Muscle layer of colon (tissue), 2 donors: ENCODE data around the gene ABCA5.

Source experiments
- H3K27ac ChIP-seq: one replicate; pipeline ENCODE4 v1.7.0; 2013; ENCODE audit warnings: low read depth, mild to moderate bottlenecking, low read length, moderate library complexity
- H3K27me3 ChIP-seq, 2 donors: one replicate each; pipeline ENCODE4 v1.7.0; 2013; ENCODE audit warnings: low read length in 2 of 2, mild to moderate bottlenecking in 2 of 2; ENCODE audit not compliant: insufficient read depth in 2 of 2, control insufficient read depth in 1 of 2
- H3K36me3 ChIP-seq: one replicate; pipeline ENCODE4 v1.7.0; 2013; ENCODE audit warnings: mild to moderate bottlenecking, low read length; ENCODE audit not compliant: insufficient read depth
- H3K4me1 ChIP-seq: one replicate; pipeline ENCODE4 v1.7.0; 2013; ENCODE audit warnings: mild to moderate bottlenecking, low read length; ENCODE audit not compliant: insufficient read depth
- H3K4me3 ChIP-seq, 2 donors: one replicate each; pipeline ENCODE4 v1.7.0; 2013; ENCODE audit warnings: low read length in 2 of 2, low read depth in 1 of 2, mild to moderate bottlenecking in 1 of 2, moderate library complexity in 1 of 2
- H3K9ac ChIP-seq: one replicate; pipeline ENCODE4 v1.7.0; 2013; ENCODE audit warnings: low read length
- H3K9me3 ChIP-seq: one replicate; pipeline ENCODE4 v1.7.0; 2013; ENCODE audit warnings: mild to moderate bottlenecking, low read length
- donor health status: abdominal sarcoma.
- donor health status: Adenocarcinoma of cecum.

Gene ABCA5

GRCh38 chr17:69246726-69247375 lies 80.1 kb downstream of the ABCA5 start:
- no peaks in the 10 kb centered on the region for H3K9me3 ChIP-seq
- H3K36me3 ChIP-seq = no peaks in the 10 kb centered on the region
- no peaks in the 10 kb centered on the region for H3K4me1 ChIP-seq
- H3K27ac ChIP-seq = no peak overlapping the region
- no peak overlapping the region for H3K9ac ChIP-seq
- H3K4me3 ChIP-seq = no peak overlapping the region
- no peaks in the 10 kb centered on the region for H3K27me3 ChIP-seq

GRCh38 chr17:69246202-69246601 lies 80.7 kb downstream of the ABCA5 start:
- no peaks in the 10 kb centered on the region for H3K9me3 ChIP-seq
- H3K27me3 ChIP-seq = no peaks in the 10 kb centered on the region
- no peak overlapping the region for H3K27ac ChIP-seq
- no peaks in the 10 kb centered on the region for H3K36me3 ChIP-seq
- no peak overlapping the region for H3K9ac ChIP-seq
- H3K4me1 ChIP-seq = no peaks in the 10 kb centered on the region
- H3K4me3 ChIP-seq = no peak overlapping the region

GRCh38 chr17:69245617-69246016 lies 81.3 kb downstream of the ABCA5 start:
- no peak overlapping the region for H3K27ac ChIP-seq

GRCh38 chr17:69239611-69240600 lies 87.0 kb downstream of the ABCA5 start:
- Histone ChIP-seq H3K4me3 (no peak overlapping the region), H3K9me3 (no peaks in the 10 kb centered on the region), H3K9ac (no peak overlapping the region), H3K27me3 (no peaks in the 10 kb centered on the region), H3K4me1 (peaks cover 6% of the 10 kb centered on the region), H3K36me3 (no peaks in the 10 kb centered on the region), H3K27ac (no peak overlapping the region)

More at GRCh38 chr17:69245617-69246016, 81.3 kb downstream of the ABCA5 start:
- Histone ChIP-seq H3K9ac (no peak overlapping the region), H3K36me3 (no peaks in the 10 kb centered on the region), H3K4me3 (no peak overlapping the region), H3K9me3 (no peaks in the 10 kb centered on the region), H3K27me3 (no peaks in the 10 kb centered on the region), H3K4me1 (no peaks in the 10 kb centered on the region)

- H3K27ac ChIP-seq = no peak overlapping the region
- no peak overlapping the region for H3K4me3 ChIP-seq
- no peaks in the 10 kb centered on the region for H3K27me3 ChIP-seq
Measured at GRCh38 chr17:69236946-69237345, 90.0 kb downstream of the ABCA5 start.

GRCh38 chr17:69236464-69236863 lies 90.5 kb downstream of the ABCA5 start:
- Histone ChIP-seq H3K36me3 (no peaks in the 10 kb centered on the region), H3K4me1 (peaks cover 6% of the 10 kb centered on the region), H3K9me3 (peaks cover 7% of the 10 kb centered on the region), H3K27ac (no peak overlapping the region), H3K27me3 (no peaks in the 10 kb centered on the region), H3K4me3 (no peak overlapping the region), H3K9ac (no peak overlapping the region)

More at GRCh38 chr17:69236946-69237345, 90.0 kb downstream of the ABCA5 start:
- H3K9ac ChIP-seq = no peak overlapping the region
- peaks cover 7% of the 10 kb centered on the region for H3K9me3 ChIP-seq
- H3K36me3 ChIP-seq = no peaks in the 10 kb centered on the region
- H3K4me1 ChIP-seq = peaks cover 6% of the 10 kb centered on the region

GRCh38 chr17:69235338-69236058 lies 91.4 kb downstream of the ABCA5 start:
- Histone ChIP-seq H3K36me3 (no peaks in the 10 kb centered on the region), H3K4me1 (peaks cover 6% of the 10 kb centered on the region), H3K27me3 (no peaks in the 10 kb centered on the region), H3K27ac (no peak overlapping the region), H3K9ac (no peak overlapping the region), H3K4me3 (no peak overlapping the region), H3K9me3 (peaks cover 7% of the 10 kb centered on the region)

GRCh38 chr17:69232650-69233049 lies 94.3 kb downstream of the ABCA5 start:
- H3K27me3 ChIP-seq = no peaks in the 10 kb centered on the region
- H3K9ac ChIP-seq = no peak overlapping the region
- H3K36me3 ChIP-seq = no peaks in the 10 kb centered on the region
- H3K4me3 ChIP-seq = no peak overlapping the region
- H3K9me3 ChIP-seq = peaks cover 7% of the 10 kb centered on the region
- no peak overlapping the region for H3K27ac ChIP-seq
- H3K4me1 ChIP-seq = peaks cover 6% of the 10 kb centered on the region

- Histone ChIP-seq H3K27me3 (no peaks in the 10 kb centered on the region), H3K27ac (no peak overlapping the region), H3K4me3 (no peak overlapping the region), H3K9me3 (peaks cover 7% of the 10 kb centered on the region), H3K4me1 (peaks cover 6% of the 10 kb centered on the region), H3K9ac (no peak overlapping the region), H3K36me3 (no peaks in the 10 kb centered on the region)
Measured at GRCh38 chr17:69231521-69231920, 95.4 kb downstream of the ABCA5 start.

- H3K9me3 ChIP-seq = peaks cover 7% of the 10 kb centered on the region
Measured at GRCh38 chr17:69230939-69231338, 96.0 kb downstream of the ABCA5 start.

GRCh38 chr17:69228576-69228975 lies 98.4 kb downstream of the ABCA5 start, which contains the start of gene ABCA10:
Gene ABCA10 (minus strand): TSS chr17:69228824. CDS start chr17:69225358, 3,466 bp downstream.
- Histone ChIP-seq H3K9me3 (peaks cover 7% of the 10 kb centered on the region), H3K27me3 (no peaks in the 10 kb centered on the region), H3K36me3 (no peaks in the 10 kb centered on the region), H3K4me1 (no peaks in the 10 kb centered on the region), H3K4me3 (no peak within 1 kb of the TSS), H3K9ac (no peak within 1 kb of the TSS), H3K27ac (no peak within 1 kb of the TSS)

More at GRCh38 chr17:69230939-69231338, 96.0 kb downstream of the ABCA5 start:
- H3K4me3 ChIP-seq = no peak overlapping the region
- no peaks in the 10 kb centered on the region for H3K27me3 ChIP-seq
- peaks cover 6% of the 10 kb centered on the region for H3K4me1 ChIP-seq
- no peak overlapping the region for H3K9ac ChIP-seq
- H3K27ac ChIP-seq = no peak overlapping the region
- no peaks in the 10 kb centered on the region for H3K36me3 ChIP-seq
